Natural killer cell (primary cell): ENCODE measurements around the gene CEACAM5. TPM values are rescaled to one million over a fixed set of nuclear protein-coding genes. Genes with fewer than 3 reads are reported as not detected.
A peak's percentile ranks its signal among the peaks of the same experiment; 100 is the strongest.

ENCODE experiments used
- ATAC-seq, 3 donors: fragments of 150-1000 bp in 2 of 3; fragments of 200-7000 bp in 1 of 3; cut with Tn5 transposase; 1 replicate in 1 of 3; 2 replicates in 2 of 3; pipeline ENCODE4 v1.10.0; 2021; ENCODE audit warnings: mild to moderate bottlenecking in 2 of 3, moderate library complexity in 2 of 3
- DNase-seq, 2 donors: peaks; one replicate each; pipeline versions ENCODE4 v3.0.0 to v3.0.0-alpha.2; 2013 to 2021; ENCODE audit warnings: mixed read lengths in 1 of 2
- H3K27ac ChIP-seq: one replicate; pipeline ENCODE4 v1.5.1; 2013; ENCODE audit warnings: mild to moderate bottlenecking, low read length
- H3K27me3 ChIP-seq: one replicate; pipeline ENCODE4 v1.6.1; 2013; ENCODE audit warnings: low read length; ENCODE audit not compliant: control insufficient read depth, insufficient read depth
- H3K36me3 ChIP-seq: one replicate; pipeline ENCODE4 v1.6.1; 2013; ENCODE audit warnings: low read length; ENCODE audit not compliant: control insufficient read depth, insufficient read depth
- H3K4me1 ChIP-seq: one replicate; pipeline ENCODE4 v1.6.1; 2013; ENCODE audit warnings: low read length; ENCODE audit not compliant: control insufficient read depth, insufficient read depth
- H3K4me3 ChIP-seq: one replicate; pipeline ENCODE4 v1.5.1; 2013; ENCODE audit warnings: low read length
- H3K9me3 ChIP-seq: one replicate; pipeline ENCODE4 v1.6.1; 2013; ENCODE audit warnings: low read length; ENCODE audit not compliant: control insufficient read depth, insufficient read depth
- H3K27ac Mint-ChIP-seq, 2 donors: one replicate each; pipeline ENCODE4 v1.8.0; 2022; ENCODE audit warnings: mild to moderate bottlenecking in 2 of 2, mixed read lengths in 2 of 2, moderate library complexity in 1 of 2
- H3K27me3 Mint-ChIP-seq, 2 donors: one replicate each; pipeline ENCODE4 v1.8.0; 2022; ENCODE audit warnings: low read depth in 2 of 2, mixed read lengths in 2 of 2
- H3K36me3 Mint-ChIP-seq: one replicate; pipeline ENCODE4 v1.8.0; 2022; ENCODE audit warnings: mixed read lengths
- H3K4me1 Mint-ChIP-seq, 2 donors: one replicate each; pipeline ENCODE4 v1.8.0; 2022; ENCODE audit warnings: mixed read lengths in 2 of 2
- H3K4me3 Mint-ChIP-seq: one replicate; pipeline ENCODE4 v1.8.0; 2022; ENCODE audit warnings: mild to moderate bottlenecking, moderate library complexity, mixed read lengths
- H3K9me3 Mint-ChIP-seq, 2 donors: one replicate each; pipeline ENCODE4 v1.8.0; 2022; ENCODE audit warnings: mixed read lengths in 2 of 2
- WGBS: methylation state at CpG from one replicate; pipeline ENCODE4 v1.1.7; 2013; ENCODE audit warnings: missing lambda C conversion rate; ENCODE audit not compliant: insufficient coverage; 5-methylcytosine and 5-hydroxymethylcytosine counted together
- intact Hi-C: fragments of 100-400 bp; cut with micrococcal nuclease; formaldehyde crosslinking; loops from one replicate; pipeline ENCODE4 v1.14.2; 2022
- total RNA-seq, 4 donors: library from RNA; stranded (reverse); fragments of 120-200 nt in 1 of 4; gene quantifications; one replicate each; pipeline versions ENCODE4 v1.2.3 to v1.2.4, GENCODE V29; 2013 to 2022
- TF ChIP-seq, protein P1 (sequence below): fragments of 200-600 bp; IDR thresholded peaks from one replicate; pipeline ENCODE4 v1.8.0; 2022; ENCODE audit warnings: antibody characterized with exemption

Gene CEACAM5
- total RNA-seq, 3 donors from 2014 or later (not counting 1 experiment from before 2014, with no cell fraction given): not detected

DNA sequence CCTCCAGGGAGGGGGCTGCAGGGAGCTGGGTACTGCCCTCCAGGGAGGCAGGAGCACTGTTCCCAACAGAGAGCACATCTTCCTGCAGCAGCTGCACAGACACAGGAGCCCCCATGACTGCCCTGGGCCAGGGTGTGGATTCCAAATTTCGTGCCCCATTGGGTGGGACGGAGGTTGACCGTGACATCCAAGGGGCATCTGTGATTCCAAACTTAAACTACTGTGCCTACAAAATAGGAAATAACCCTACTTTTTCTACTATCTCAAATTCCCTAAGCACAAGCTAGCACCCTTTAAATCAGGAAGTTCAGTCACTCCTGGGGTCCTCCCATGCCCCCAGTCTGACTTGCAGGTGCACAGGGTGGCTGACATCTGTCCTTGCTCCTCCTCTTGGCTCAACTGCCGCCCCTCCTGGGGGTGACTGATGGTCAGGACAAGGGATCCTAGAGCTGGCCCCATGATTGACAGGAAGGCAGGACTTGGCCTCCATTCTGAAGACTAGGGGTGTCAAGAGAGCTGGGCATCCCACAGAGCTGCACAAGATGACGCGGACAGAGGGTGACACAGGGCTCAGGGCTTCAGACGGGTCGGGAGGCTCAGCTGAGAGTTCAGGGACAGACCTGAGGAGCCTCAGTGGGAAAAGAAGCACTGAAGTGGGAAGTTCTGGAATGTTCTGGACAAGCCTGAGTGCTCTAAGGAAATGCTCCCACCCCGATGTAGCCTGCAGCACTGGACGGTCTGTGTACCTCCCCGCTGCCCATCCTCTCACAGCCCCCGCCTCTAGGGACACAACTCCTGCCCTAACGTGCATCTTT is 7.8 kb upstream of the CEACAM5 start:
- H3K4me1 ChIP-seq: no peaks in the 10 kb centered on the region
- Mint-ChIP-seq H3K9me3 (no peaks in the 10 kb centered on the region), H3K4me1 (no peaks in the 10 kb centered on the region), H3K4me3 (no peak overlapping the region), H3K36me3 (no peaks in the 10 kb centered on the region), H3K27me3 (peaks cover 12 to 22% of the 10 kb centered on the region in 2 donors), H3K27ac (no peak overlapping the region)
- WGBS: 78% methylated on average over 13 of the region's 13 CpGs
- peak in 1 of 2 donors; percentile 12 for DNase-seq
- H3K27ac ChIP-seq: no peak overlapping the region
- intact Hi-C loops: no loop called here
- no peaks in the 10 kb centered on the region for H3K36me3 ChIP-seq
- TF ChIP-seq, protein P1, sequence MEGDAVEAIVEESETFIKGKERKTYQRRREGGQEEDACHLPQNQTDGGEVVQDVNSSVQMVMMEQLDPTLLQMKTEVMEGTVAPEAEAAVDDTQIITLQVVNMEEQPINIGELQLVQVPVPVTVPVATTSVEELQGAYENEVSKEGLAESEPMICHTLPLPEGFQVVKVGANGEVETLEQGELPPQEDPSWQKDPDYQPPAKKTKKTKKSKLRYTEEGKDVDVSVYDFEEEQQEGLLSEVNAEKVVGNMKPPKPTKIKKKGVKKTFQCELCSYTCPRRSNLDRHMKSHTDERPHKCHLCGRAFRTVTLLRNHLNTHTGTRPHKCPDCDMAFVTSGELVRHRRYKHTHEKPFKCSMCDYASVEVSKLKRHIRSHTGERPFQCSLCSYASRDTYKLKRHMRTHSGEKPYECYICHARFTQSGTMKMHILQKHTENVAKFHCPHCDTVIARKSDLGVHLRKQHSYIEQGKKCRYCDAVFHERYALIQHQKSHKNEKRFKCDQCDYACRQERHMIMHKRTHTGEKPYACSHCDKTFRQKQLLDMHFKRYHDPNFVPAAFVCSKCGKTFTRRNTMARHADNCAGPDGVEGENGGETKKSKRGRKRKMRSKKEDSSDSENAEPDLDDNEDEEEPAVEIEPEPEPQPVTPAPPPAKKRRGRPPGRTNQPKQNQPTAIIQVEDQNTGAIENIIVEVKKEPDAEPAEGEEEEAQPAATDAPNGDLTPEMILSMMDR: no peak
- H3K9me3 ChIP-seq: no peaks in the 10 kb centered on the region
- no peak for ATAC-seq
- no peak overlapping the region for H3K4me3 ChIP-seq
- H3K27me3 ChIP-seq: peaks cover 4% of the 10 kb centered on the region

DNA sequence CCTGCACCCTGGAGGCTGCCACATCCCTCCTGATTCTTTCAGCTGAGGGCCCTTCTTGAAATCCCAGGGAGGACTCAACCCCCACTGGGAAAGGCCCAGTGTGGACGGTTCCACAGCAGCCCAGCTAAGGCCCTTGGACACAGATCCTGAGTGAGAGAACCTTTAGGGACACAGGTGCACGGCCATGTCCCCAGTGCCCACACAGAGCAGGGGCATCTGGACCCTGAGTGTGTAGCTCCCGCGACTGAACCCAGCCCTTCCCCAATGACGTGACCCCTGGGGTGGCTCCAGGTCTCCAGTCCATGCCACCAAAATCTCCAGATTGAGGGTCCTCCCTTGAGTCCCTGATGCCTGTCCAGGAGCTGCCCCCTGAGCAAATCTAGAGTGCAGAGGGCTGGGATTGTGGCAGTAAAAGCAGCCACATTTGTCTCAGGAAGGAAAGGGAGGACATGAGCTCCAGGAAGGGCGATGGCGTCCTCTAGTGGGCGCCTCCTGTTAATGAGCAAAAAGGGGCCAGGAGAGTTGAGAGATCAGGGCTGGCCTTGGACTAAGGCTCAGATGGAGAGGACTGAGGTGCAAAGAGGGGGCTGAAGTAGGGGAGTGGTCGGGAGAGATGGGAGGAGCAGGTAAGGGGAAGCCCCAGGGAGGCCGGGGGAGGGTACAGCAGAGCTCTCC is 6.9 kb upstream of the CEACAM5 start:
- ATAC-seq (no peak), DNase-seq (peak; percentile 13 to 18)
- Mint-ChIP-seq H3K4me1 (no peaks in the 10 kb centered on the region), H3K36me3 (no peaks in the 10 kb centered on the region), H3K9me3 (no peaks in the 10 kb centered on the region), H3K4me3 (no peak overlapping the region), H3K27ac (no peak overlapping the region), H3K27me3 (peaks cover 12 to 23% of the 10 kb centered on the region in 2 donors)
- H3K4me3 ChIP-seq: no peak overlapping the region
- H3K9me3 ChIP-seq: no peaks in the 10 kb centered on the region
- intact Hi-C loops: no loop called here
- TF ChIP-seq, protein P1: no peak
- no peaks in the 10 kb centered on the region for H3K4me1 ChIP-seq
- no peak overlapping the region for H3K27ac ChIP-seq
- peaks cover 4% of the 10 kb centered on the region for H3K27me3 ChIP-seq
- WGBS: 59% methylated on average over 10 of the region's 10 CpGs
- H3K36me3 ChIP-seq: no peaks in the 10 kb centered on the region

DNA sequence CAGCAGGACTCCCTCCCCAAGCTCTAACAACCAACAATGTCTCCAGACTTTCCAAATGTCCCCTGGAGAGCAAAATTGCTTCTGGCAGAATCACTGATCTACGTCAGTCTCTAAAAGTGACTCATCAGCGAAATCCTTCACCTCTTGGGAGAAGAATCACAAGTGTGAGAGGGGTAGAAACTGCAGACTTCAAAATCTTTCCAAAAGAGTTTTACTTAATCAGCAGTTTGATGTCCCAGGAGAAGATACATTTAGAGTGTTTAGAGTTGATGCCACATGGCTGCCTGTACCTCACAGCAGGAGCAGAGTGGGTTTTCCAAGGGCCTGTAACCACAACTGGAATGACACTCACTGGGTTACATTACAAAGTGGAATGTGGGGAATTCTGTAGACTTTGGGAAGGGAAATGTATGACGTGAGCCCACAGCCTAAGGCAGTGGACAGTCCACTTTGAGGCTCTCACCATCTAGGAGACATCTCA is 6.2 kb upstream of the CEACAM5 start:
- Mint-ChIP-seq H3K4me1 (peaks cover 0 to 6% of the 10 kb centered on the region in 2 donors), H3K4me3 (no peak overlapping the region), H3K27ac (no peak overlapping the region), H3K9me3 (no peaks in the 10 kb centered on the region), H3K27me3 (peaks cover 12 to 23% of the 10 kb centered on the region in 2 donors), H3K36me3 (no peaks in the 10 kb centered on the region)
- DNase-seq (no peak), ATAC-seq (no peak)
- H3K4me1 ChIP-seq: peaks cover 2% of the 10 kb centered on the region
- no peak overlapping the region for H3K4me3 ChIP-seq
- H3K27me3 ChIP-seq: peaks cover 4% of the 10 kb centered on the region
- intact Hi-C loops: no loop called here
- TF ChIP-seq, protein P1: no peak
- H3K27ac ChIP-seq: no peak overlapping the region
- H3K36me3 ChIP-seq: no peaks in the 10 kb centered on the region
- no peaks in the 10 kb centered on the region for H3K9me3 ChIP-seq
- 75% methylated on average over 2 of the region's 3 CpGs for WGBS
